Right lung (tissue), 5 donors: Measurements from ENCODE around the gene HSD17B7. TPM values are rescaled to one million over a fixed set of nuclear protein-coding genes. Genes with fewer than 3 reads are reported as not detected.
"Not testable (repeated sequence)": the region's sequence is repeated elsewhere in the genome, so short reads cannot be mapped to it uniquely, and the experiment has no call there.

Source experiments
- DNase-seq, 2 donors: peaks; one replicate each; pipeline ENCODE4 v3.0.0-alpha.2; 2013
- polyA plus RNA-seq, 5 donors: library from polyadenylated mRNA; unstranded; fragments of 120-200 nt; gene quantifications; one replicate each; pipeline versions ENCODE4 v1.2.1 to v1.2.3, GENCODE V29; 2013; ENCODE audit warnings: inconsistent platforms in 1 of 5, low replicate concordance in 1 of 5; ENCODE audit not compliant: insufficient read length in 5 of 5, insufficient read depth in 1 of 5

The HSD17B7 gene
- polyA plus RNA-seq, 5 donors = 19.2 to 28.8 (median 21.5) TPM

DNA sequence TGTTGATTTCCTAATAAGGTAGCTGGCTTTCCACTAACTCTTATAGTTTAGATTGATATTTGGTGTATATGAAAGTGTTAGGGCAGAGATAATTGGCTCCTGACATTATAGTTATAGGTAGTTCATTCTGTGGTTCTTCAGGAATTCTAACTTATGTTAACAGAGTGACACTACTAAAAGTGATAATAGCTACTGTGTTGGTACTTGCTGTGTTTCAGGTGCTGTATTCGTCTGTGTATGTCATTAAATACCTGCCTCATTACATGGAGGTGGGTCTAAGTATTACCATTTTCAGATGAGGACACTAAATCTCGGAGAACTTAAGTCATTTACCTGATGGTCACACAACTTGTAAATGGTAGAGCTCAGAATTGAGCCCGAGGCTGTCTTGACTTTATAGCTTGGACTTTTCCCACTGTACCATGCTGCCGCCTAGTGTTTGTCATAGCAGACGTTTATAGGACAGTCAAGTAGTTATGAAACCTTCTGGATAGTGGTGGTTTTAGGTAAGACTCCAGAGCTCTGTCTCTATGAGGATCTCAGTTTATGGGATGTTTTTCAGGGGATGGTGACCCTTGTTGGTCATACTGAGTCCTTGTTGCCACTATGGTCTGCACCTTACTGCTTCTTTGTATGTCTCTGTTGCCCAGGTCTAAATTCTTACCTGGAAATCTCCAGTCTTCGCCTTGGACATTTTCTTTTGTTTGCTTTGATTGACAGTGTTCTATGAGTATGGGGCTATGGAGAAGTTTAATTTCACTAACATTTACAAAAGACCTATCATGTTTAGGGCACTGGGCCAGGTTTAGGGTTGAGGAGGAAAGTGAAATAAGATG, 9.7 kb downstream of the HSD17B7 start:
- peak; percentile 32 to 53 for DNase-seq

DNA sequence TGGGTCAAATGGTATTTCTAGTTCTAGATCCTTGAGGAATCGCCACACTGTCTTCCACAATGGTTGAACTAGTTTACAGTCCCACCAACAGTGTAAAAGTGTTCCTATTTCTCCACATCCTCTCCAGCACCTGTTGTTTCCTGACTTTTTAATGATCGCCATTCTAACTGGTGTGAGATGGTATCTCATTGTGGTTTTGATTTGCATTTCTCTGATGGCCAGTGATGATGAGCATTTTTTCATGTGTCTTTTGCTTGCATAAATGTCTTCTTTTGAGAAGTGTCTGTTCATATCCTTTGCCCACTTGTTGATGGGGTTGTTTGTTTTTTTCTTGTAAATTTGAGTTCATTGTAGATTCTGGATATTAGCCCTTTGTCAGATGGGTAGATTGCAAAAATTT, 17.0 kb downstream of the HSD17B7 start:
- not testable (repeated sequence) for DNase-seq

GRCh38 chr1:162812357-162812756, 21.9 kb downstream of the HSD17B7 start:
- DNase-seq = not testable (repeated sequence)

- DNase-seq = not testable (repeated sequence)
Measured at GRCh38 chr1:162818136-162818535, 27.6 kb downstream of the HSD17B7 start.

GRCh38 chr1:162818666-162819065, 28.2 kb downstream of the HSD17B7 start:
- DNase-seq = not testable (repeated sequence)

DNA sequence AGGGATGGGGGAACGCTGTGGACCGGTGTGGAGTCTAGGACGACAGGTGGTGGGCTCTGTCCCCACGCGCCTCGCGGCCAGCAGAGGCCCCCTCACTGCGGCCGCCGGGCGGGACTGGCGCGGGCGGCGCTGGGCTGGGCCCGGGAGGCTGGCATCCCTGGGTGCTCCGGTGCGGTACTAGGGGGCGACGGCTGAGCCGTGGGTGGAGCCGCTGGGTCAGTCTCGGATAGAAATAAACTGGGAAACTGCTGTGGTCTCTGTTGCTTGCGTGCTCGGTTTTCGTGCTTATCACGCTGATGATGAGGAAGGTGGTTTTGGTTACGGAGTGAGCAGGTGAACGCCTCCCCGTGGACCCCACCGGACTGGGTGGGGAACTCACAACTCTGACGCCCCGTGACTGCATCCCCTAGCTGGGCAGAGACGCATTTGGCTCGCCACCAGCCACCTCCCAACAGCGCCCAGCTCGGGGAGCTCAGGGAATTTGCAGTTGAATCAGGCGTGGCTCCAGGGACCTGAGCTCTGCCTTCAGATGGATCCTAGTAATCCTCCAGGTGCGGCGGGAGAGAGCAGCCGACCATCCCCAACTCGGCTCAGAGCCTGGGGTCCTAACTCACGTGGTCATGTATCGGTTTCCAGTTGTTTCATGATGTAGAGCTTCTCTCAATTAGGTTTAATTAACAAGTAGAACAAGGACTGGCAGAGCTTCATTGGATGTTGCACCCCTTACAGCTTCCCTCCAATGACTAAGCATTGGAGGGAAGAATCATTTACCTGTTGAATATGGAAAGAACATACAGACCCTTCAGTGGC, 32.1 kb downstream of the HSD17B7 start:
- peak in 1 of 2 donors; percentile 12 for DNase-seq

- no peak for DNase-seq
Measured at GRCh38 chr1:162823231-162823630, 32.7 kb downstream of the HSD17B7 start.

- no peak for DNase-seq
Measured at GRCh38 chr1:162823771-162824525, 33.4 kb downstream of the HSD17B7 start.

DNA sequence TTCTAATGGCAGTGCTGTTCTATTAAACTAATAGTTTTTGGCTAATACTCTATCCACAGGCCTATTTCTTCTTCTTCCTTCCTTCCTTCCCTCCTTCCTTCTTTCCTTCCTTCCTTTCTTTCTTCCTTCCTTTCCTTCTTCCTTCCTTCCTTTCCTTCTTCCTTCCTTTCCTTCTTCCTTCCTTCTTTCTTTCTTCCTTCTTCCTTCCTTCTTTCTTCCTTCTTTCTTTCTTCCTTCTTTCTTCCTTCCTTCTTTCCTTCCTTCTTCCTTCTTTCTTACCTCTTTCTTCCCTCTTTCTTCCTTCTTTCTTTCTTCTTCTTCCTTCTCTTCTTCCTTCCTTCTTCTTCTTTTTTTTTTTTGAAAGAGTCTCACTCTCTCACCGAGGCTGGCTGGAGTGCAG, 38.8 kb downstream of the HSD17B7 start:
- DNase-seq = no peak

- DNase-seq = no peak
Measured at GRCh38 chr1:162832470-162832869, 42.0 kb downstream of the HSD17B7 start.

DNA sequence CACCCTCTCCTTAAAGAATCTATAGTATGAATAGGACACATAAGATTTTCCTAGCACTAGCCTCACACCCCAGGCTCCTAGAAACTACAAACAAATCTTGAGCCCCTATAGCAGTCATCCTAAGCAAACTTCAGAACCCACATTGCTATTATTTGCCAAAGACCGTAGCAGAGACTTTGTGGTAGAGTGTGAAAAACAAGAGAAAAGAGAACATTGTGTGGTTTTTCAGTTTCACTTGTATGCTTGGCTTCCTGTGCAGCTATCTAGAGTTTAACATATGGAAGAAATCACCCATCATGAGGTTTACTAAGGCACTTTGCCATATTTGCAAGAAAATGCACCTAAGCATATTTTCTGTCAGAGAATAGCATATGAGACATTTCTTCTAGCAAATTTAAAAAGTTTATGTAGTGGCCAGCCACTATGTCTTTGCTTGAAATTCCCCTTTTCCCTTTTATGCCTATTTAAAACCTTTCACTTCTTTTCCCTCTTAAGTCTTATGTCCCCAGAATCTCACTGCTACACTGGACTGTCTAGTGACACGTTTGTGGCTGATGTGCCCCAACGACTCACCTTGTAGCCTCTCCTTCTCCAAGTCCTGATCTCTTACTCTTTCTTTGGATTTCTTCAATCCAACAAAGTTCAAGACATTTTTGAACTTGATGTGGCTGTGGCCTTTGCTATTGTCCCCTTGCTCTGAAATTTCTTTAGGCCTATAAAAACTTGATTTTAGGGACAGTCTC, 44.8 kb downstream of the HSD17B7 start:
- DNase-seq = no peak

DNA sequence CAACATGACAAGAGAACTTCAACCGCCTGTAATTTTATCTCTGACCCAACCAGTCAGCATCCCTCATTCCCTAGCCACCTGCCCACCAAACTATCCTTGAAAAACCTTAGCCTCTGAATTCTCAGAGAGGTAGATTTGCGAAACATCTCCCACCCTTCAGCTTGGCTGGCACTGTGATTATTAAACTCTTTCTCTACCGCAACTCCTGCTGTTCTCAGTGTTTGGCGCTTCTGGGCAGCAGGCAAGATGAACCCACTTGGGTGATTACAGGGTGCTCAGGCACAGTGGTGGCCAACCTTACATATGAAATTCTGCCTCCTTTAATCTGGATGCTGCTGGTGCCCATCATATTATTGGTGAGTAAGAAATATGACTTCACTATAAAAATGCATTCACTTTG, 48.4 kb downstream of the HSD17B7 start:
- no peak for DNase-seq

DNA sequence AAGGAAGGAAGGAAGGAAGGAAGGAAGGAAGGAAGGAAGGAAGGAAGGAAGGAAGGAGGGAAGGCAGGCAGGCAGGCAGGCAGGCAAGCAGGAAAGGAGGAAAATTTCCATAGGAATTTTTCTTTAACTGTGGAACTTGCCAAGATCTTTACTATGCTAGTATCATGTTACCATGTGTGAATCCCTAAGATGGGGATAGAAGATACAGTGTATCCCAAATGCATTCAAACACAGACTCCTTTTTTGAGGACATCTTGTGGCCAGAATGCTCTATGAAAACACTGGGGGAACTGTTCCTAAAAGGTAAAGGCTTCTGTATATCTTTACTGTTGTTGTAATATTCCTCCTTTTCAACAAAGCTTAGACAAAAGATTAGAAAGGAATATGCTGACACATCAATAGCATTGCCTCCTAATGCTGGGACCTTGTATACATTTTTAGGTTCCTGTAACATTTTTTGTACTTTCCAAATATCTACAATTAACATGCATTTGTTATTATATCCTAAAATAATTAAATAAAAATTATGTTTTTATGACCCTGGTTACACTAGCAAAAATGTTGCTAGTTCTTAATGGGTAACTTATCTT, 49.8 kb downstream of the HSD17B7 start:
- DNase-seq = no peak

DNA sequence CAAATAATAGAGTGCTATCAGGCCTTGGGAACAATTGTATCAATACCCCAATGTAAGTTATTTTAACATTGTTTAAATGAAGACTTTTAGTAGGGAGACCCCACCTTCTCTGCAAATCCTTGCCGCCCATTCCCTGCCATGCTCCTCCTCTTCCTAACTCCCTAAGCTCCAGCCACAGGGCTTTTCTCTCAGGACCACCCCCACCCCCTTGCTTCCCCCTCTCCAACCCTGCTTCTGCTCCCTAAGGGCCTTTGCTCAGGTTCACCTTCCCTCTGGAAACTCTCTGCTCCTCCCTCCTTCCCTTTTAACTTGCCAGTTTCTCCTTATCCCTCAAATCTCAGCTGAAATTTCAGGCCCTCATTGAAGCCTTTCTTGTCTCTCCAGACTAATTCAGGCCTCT, 53.7 kb downstream of the HSD17B7 start:
- no peak for DNase-seq

GRCh38 chr1:162846256-162847212, 56.0 kb downstream of the HSD17B7 start:
- DNase-seq = no peak

DNA sequence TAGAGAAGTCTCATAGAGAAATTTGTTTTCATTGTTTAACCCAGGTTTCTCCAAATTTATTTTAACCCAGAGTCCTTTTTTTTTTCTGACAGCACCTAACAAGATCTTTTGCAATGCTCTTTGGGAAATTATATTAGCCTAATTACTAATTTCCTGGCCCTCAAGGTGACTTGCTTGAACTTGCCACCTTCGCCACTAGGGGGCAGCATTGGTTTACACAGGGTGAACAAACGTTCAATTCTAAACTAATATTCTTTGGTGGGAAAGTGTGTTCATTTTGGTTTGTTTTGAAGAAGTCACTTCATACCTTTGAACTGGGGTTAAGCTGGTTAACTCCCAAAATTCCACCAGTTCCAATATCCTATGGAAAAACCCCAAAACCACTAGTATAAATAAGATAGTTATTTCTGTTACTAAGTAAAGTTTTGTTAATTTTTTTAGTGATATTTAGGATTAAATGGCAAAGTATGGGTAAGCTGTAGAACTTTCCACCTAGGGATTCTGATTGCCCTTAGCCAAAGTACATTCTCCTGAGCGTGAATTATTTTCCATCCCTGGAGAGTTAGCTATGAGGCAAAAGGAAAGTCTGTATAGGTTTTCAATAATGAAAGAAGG, 57.4 kb downstream of the HSD17B7 start:
- DNase-seq = peak; percentile 28 to 49

GRCh38 chr1:162849711-162850110, 59.2 kb downstream of the HSD17B7 start:
- DNase-seq = no peak

DNA sequence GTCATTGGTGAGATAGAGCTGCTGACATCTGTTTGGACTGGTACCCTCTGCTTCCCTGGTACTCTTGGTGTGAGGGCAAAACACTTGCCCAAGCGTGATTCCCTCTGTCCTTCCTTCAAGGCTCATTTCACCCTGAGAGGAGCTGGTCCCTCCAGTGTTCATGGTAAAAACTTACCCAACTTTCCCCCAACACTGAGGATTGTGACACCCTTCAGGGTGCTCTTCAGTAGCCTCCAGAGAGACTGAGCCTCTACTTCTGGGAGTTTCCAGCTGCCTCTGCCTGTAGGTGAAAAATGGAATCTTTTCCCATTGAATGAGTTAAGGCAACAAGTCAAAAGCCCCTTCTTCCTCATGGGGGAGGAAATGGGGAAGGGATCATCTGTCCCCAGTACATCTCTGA, 60.8 kb downstream of the HSD17B7 start:
- DNase-seq = no peak

- peak; percentile 28 to 46 for DNase-seq
Measured at GRCh38 chr1:162854245-162854882, 63.9 kb downstream of the HSD17B7 start.
